Fibroblast of lung (primary cell): ENCODE data around the gene C3orf18.

Experiments used
- CTCF ChIP-seq, 2 donors: IDR thresholded peaks in 1 of 2; conservative IDR thresholded peaks in 1 of 2; 1 replicate in 1 of 2; 2 replicates in 1 of 2; pipeline ENCODE4 v1.5.1; 2011 to 2012; ENCODE audit warnings: low read length in 2 of 2, control low read depth in 1 of 2, inconsistent platforms in 1 of 2, low read depth in 1 of 2, mild to moderate bottlenecking in 1 of 2
- EZH2 ChIP-seq: IDR thresholded peaks from 2 replicates; pipeline ENCODE4 v1.5.1; 2012; ENCODE audit warnings: low read length, control low read depth, mild to moderate bottlenecking; ENCODE audit errors: missing control alignments

GRCh38 chr3:50591196-50591741 lies 23.7 kb upstream of the C3orf18 start:
- TF ChIP-seq CTCF (conservative IDR thresholded peaks at IDR 0.05 in 1 of 2, IDR thresholded peaks at IDR 0.05 in 1 of 2; ENCODE audit: low read depth in 1 of 2, low read length in 2 of 2): no peak
- TF ChIP-seq EZH2: no peak
